ENCODE results near the gene UBLCP1. TPM values are rescaled to one million over a fixed set of nuclear protein-coding genes. Genes with fewer than 3 reads are reported as not detected.
A peak's percentile ranks its signal among the peaks of the same experiment; 100 is the strongest.

Gene UBLCP1
- total and polyA plus RNA-seq, 2 of the 13 experiments (the other 11 are each of a cell fraction or from before 2014, with no cell fraction given) = 6.5 to 12.6 TPM

DNA sequence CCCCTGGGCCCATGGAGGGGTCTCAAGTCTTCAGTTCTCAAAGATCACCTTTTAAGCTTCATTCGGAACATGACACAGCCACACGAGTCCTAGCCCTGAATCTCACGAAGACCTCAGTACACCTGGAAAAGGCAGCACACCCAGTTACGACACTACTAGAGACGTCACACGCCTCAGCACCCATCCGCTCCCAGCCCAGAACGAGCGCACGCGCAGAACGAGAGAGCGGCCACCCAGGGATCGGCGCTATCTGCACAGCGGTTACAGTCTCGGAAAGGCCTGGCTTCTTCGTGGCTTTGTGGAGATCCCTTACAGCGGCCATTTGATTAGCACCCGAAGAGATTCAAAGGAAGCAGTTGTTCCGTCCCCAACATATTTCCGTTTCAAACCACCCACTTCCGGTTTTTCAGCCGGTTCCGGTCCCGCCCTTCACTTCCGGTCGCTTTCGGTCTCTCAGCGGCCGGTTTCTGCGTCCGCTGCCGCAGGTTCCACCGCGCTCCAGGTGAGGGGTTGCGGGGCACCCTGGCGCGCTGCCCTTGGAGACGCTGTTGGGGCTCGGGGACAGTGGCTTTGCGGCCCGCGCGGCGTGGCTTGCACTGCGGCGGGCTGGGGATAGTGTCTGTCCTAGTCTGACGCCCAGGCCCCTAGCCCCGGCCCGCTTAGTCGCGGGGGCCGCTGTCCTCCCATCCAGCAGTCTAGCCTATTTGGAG is at the start of gene UBLCP1 (continued):
- TF ChIP-seq, protein P1, sequence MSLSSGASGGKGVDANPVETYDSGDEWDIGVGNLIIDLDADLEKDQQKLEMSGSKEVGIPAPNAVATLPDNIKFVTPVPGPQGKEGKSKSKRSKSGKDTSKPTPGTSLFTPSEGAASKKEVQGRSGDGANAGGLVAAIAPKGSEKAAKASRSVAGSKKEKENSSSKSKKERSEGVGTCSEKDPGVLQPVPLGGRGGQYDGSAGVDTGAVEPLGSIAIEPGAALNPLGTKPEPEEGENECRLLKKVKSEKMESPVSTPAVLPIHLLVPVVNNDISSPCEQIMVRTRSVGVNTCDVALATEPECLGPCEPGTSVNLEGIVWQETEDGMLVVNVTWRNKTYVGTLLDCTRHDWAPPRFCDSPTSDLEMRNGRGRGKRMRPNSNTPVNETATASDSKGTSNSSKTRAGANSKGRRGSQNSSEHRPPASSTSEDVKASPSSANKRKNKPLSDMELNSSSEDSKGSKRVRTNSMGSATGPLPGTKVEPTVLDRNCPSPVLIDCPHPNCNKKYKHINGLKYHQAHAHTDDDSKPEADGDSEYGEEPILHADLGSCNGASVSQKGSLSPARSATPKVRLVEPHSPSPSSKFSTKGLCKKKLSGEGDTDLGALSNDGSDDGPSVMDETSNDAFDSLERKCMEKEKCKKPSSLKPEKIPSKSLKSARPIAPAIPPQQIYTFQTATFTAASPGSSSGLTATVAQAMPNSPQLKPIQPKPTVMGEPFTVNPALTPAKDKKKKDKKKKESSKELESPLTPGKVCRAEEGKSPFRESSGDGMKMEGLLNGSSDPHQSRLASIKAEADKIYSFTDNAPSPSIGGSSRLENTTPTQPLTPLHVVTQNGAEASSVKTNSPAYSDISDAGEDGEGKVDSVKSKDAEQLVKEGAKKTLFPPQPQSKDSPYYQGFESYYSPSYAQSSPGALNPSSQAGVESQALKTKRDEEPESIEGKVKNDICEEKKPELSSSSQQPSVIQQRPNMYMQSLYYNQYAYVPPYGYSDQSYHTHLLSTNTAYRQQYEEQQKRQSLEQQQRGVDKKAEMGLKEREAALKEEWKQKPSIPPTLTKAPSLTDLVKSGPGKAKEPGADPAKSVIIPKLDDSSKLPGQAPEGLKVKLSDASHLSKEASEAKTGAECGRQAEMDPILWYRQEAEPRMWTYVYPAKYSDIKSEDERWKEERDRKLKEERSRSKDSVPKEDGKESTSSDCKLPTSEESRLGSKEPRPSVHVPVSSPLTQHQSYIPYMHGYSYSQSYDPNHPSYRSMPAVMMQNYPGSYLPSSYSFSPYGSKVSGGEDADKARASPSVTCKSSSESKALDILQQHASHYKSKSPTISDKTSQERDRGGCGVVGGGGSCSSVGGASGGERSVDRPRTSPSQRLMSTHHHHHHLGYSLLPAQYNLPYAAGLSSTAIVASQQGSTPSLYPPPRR (CRISPR knock-in tag; IDR thresholded peaks at IDR 0.05; ENCODE audit: borderline replicate concordance) = no peak
- TF ChIP-seq ZNF343 (CRISPR knock-in tag; IDR thresholded peaks at IDR 0.05) (0 out of 2 replicates have a peak, but pooled peaks have one; percentile 34), FOXO1 (CRISPR knock-in tag; IDR thresholded peaks at IDR 0.05) (0 out of 2 replicates have a peak, but pooled peaks have one; percentile 27), ZNF225 (CRISPR knock-in tag; IDR thresholded peaks at IDR 0.05) (peak; percentile 75; the same call in 1 of the 2 replicates), ZNF451 (CRISPR knock-in tag; IDR thresholded peaks at IDR 0.05) (peak; percentile 59; the same call in 1 of the 2 replicates), HCFC1 (IDR thresholded peaks at IDR 0.05; ENCODE audit: low read depth, low read length) (no peak), SALL1 (CRISPR knock-in tag; IDR thresholded peaks at IDR 0.05) (peak; percentile 74), TOPORS (CRISPR knock-in tag; IDR thresholded peaks at IDR 0.05) (no peak), ZFY (CRISPR knock-in tag; IDR thresholded peaks at IDR 0.05) (peak; percentile 94), KDM6A (CRISPR knock-in tag; IDR thresholded peaks at IDR 0.05; ENCODE audit: low read depth) (no peak), ZNF510 (CRISPR knock-in tag; IDR thresholded peaks at IDR 0.05; ENCODE audit: low read depth) (0 out of 2 replicates have a peak, but pooled peaks have one; percentile 47), CEBPB (IDR thresholded peaks at IDR 0.05; ENCODE audit: borderline replicate concordance, low read depth, low read length) (peak; percentile 64; the same call in 1 of the 2 replicates), CENPT (CRISPR knock-in tag; IDR thresholded peaks at IDR 0.05; ENCODE audit: low read depth) (no peak), CEBPZ (IDR thresholded peaks at IDR 0.05; ENCODE audit: low read length) (no peak), ZNF577 (CRISPR knock-in tag; IDR thresholded peaks at IDR 0.05; ENCODE audit: borderline replicate concordance, low read depth) (no peak), YEATS4 (CRISPR knock-in tag; IDR thresholded peaks at IDR 0.05; ENCODE audit: borderline replicate concordance) (peak; percentile 80), MAF1 (CRISPR knock-in tag; IDR thresholded peaks at IDR 0.05; ENCODE audit: borderline replicate concordance) (0 out of 2 replicates have a peak, but pooled peaks have one; percentile 47), ZNF160 (CRISPR knock-in tag; IDR thresholded peaks at IDR 0.05) (no peak)
- TF ChIP-seq, protein P2, sequence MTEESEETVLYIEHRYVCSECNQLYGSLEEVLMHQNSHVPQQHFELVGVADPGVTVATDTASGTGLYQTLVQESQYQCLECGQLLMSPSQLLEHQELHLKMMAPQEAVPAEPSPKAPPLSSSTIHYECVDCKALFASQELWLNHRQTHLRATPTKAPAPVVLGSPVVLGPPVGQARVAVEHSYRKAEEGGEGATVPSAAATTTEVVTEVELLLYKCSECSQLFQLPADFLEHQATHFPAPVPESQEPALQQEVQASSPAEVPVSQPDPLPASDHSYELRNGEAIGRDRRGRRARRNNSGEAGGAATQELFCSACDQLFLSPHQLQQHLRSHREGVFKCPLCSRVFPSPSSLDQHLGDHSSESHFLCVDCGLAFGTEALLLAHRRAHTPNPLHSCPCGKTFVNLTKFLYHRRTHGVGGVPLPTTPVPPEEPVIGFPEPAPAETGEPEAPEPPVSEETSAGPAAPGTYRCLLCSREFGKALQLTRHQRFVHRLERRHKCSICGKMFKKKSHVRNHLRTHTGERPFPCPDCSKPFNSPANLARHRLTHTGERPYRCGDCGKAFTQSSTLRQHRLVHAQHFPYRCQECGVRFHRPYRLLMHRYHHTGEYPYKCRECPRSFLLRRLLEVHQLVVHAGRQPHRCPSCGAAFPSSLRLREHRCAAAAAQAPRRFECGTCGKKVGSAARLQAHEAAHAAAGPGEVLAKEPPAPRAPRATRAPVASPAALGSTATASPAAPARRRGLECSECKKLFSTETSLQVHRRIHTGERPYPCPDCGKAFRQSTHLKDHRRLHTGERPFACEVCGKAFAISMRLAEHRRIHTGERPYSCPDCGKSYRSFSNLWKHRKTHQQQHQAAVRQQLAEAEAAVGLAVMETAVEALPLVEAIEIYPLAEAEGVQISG (CRISPR knock-in tag; IDR thresholded peaks at IDR 0.05) = peak; percentile 90
